HG03139 (cell line): ENCODE results near the gene ZNF407.
"Not testable (repeated sequence)": the region's sequence is repeated elsewhere in the genome, so short reads cannot be mapped to it uniquely, and the experiment has no call there.

Experiments
- ATAC-seq: cut with Tn5 transposase; IDR thresholded peaks from one replicate; pipeline ENCODE4 v1.9.1; 2021; ENCODE audit not compliant: unreplicated experiment

Gene ZNF407

DNA sequence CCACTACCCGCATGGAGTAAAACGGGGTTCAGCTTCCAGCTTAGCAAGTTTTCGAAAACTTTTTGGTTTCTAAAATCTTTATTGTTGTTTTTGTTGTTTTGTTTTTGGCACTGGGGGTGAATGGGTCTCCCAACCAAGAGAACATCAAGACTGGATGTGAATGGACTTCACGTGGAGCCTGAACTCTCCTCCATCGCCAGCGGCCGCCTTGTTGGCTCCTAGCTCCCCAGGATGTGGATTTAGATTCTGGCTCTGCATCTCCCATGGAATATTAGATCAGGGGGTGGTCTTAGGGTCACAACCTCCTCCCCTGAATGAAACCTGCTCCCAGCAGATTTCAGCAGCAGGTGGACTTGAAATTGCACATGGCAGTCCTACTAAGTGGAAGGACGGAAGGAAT is 488.0 kb downstream of the ZNF407 start:
- not testable (repeated sequence) for ATAC-seq

DNA sequence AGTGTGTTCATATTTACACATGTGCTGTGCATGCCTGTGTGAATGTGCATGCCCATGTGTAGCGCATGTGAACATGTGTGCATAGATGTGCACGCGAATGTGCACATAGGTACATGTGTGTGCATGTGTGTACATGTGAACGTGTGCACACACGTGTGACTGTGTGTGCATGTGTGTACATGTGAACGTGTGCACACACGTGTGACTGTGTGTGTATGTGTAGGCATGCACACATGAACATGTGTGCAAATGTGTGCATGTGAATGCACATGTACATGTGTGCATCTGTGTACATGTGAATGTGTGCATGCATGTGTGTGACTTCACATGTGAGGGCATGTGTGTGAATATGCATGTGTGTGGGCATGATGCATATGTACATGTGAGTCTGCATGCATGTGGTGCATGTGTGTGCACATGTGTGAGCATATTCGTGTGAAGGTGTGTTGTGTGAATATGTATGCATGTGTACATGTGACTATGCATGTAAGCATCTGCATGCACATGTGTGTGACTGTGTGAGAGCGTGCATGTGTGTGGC is 488.9 kb downstream of the ZNF407 start:
- ATAC-seq: no peak

DNA sequence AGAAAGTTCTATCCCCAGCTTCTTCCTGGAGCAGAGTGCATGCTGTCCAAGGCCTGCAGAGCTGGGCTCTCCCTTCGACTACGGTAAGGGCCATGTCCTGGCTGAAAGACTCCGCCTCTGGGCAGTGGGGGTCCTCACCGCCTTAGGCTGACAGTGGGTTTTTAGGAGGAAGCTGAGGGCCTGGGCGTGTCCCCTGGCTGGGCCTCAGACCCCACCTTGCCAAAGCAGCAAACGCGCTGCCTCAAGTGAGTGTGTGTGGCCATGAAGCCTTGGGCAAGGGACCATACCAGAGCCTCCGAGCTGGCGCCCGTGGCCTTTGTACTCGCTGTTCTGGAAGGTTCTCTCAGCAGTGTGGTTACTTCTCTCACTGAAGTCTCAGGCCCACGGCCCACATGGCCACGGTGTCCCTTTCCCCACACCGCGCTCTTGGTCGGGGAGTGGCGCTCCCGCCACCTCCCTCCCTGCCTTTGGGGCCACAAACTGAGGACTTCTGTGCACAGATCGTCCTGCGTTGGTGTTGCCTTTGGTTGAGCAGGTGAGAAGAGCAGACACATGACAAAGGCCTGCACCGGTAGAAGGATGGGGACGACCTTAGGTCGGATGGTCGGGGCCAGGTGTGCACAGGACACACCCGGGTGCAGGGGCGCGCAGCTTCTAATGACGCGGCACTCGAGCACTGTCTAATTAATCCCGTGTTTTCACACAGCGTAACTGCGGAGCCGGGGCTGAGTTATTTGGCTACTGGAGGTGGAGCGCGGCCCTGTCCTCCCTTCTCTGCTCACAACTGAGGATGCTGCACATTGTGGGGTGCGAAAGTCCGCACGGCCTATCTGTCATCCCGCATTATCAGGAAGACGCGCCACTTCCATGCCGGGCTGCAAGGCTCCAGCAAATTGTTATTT is 489.7 kb downstream of the ZNF407 start:
- ATAC-seq: no peak

DNA sequence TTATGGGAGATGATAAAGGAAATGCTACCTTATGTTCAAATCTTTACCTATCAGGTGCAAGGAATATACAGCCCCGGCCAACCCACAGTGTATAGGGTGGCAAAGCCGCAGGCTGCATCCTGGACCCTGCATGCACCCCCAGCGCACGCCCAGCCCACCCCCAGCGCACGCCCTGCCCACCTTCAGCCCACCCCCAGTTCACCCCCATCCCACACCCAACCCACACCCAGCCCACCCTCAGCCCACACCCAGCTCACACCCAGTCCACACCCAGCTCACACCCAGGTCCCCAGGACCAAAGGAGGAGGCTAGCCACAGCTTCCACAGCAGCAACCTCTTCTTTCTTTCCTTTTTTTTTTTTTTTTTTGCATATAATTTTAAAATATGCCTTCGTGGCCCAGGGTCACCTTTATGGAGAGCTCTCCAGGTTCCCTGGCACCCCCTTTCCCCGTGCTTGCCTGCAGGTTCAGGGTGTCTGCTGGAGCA is 490.4 kb downstream of the ZNF407 start:
- no peak for ATAC-seq

DNA sequence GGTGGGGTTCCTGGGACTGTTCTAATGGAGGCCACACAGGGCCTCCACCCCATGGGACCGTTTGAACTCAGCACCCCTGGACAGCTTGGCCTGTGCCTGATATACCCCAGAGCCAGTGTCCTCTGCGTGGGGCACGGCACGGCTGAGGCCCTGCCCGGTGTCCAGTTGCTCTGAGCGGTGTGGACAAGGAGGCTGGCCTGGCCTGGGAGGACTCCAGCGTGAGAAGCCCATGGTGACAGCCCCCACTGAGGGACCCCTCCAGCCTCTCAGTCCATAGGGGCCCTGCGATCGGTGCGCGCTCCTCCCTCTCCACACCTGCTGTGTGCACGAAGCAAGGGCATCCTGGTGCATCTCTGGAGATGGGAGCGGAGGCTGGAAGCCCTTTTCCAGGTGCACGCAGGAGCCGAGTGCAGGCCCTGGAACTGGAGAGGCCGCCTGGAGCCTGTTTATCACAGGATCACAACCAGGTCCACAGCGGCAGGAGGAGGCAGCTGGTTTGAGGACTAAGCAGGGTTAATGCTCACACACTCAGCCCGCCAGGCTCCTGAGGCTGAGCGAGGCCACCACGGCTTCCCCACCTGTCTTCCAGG is 491.0 kb downstream of the ZNF407 start:
- no peak for ATAC-seq

DNA sequence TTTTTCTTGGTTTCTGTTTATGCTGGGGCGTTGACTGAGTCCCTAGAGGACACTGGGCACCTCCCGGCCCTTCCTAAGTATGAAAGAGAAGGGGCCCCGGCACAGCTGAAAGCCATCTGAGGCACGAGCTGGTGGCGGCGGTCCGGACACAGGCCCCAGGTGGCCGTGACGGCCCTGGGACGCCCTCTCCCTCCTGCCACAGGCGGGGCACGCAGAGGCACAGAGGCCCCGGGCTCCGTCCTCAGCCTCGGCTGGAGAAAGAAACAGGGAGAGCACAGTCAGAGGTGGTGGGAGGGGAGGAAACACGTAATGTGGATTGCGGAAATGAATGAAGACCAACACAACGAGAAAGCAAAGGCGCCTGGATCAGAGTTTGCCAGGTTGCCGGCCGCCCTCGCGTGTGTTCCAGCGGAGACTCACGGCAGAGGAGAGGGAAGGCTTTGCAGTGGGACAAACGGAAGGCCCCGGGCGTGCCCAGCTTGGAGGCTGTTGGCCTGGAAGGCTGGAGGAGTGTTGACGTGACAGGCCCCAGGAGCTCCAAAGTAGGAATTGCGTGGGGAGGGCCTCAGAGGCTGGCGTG is 492.2 kb downstream of the ZNF407 start:
- ATAC-seq: no peak

DNA sequence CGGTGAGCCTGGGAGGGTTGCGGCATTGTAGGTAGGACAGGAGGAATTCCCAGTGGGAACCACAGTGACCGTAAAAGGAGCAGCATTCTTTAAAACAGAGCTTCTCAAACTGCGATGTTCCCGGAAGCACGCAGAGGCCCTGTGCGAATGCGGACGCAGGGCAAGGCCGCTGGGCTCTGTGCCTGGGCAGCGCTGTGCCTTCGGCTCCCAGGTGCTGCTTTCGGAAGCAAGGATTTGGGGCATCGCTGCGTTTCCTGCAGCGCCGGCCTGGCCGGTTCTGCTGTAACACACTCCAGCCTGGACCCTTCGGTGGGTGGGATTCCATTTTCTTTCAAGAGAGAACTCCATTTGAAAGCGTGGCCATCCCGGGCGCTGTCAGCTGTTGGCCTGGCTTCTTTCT is 492.7 kb downstream of the ZNF407 start:
- ATAC-seq: no peak

DNA sequence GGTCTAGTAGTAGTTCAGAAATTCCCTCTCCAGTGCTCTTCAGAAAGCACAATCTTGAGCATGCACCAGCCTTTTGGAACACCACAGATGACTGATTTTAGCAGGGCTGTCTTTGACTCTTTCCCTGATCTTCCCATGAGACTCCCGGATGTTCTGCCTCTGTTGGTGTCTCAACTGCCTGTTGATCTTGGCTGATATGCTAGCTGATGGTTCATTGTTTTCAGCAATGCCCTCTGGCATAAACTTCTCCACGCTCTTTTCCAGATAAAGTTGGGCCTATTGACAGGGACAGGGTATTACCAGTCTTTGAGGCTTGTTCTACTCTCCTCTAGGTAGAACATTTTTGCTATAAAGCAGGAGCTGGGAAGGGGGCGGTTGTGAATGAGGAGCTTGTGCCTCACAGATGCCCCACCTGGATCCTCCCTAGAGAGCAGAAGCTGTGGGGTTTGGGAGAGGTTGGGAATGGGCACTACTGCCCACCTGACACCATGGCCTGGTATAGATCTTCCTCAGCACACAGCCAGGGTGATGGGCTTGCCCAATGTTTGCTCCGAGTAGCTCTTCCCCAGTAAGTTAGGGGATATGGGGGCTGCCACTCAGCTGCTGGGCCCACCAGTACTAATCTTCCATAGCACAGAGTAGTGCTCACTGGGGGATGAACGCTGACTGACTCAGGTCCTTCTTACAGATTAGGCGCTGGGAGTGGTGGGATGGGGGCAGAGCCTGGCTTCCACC is 500.0 kb downstream of the ZNF407 start:
- ATAC-seq: no peak

DNA sequence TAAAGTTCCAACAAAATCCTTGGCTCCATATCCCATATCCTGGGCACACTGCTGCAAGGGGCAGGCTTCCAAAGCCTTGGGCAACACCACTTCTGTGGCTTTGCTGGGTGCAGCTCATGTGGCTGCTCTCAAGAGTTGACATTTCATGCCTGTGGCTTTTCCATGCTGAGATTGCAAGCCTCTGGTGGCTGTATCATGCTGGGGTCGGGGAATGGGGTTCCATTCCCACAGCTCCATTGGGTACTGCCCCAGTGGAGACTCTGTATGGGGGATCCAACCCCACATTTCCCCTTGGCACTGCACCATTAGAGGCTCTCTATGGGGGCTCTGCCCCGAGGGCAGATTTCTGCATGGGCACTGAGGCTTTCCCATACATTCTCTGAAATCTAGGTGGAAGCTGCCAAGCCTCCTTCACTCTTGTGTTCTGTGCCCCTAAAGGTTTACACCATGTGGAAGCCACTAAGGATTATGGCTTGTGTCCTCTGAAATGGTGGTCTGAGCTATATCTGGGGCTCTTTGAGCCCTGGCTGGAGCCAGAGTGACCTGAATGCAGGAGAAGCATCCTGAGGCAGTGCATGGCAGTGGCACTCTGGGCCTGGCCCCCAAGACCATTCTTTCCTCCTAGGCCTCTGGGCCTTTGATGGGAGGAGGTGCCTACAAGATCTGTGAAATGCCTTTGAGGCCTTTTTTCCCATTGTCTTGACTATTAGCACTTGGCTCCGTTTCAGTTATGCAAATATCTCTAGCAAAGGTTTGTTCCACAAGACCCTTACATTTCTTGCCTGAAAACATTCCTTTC is 503.4 kb downstream of the ZNF407 start:
- no peak for ATAC-seq

DNA sequence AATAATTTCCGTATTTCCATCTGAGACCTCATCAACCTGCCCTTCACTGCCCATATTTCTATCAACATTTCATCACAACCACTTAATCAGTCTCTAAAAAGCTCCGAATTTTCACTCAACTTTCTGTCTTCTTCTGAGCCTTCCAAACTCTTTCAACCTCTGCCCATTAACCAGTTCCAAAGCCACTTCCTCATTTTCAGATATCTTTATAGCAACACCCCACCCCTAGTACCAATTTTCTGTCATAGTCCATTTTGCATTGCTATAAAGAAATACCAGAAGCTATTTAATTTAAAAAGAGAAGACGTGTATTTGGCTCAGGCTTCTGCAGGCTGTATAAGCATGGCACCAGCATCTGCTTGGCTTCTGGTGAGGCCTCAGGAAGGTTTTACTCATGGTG is 504.2 kb downstream of the ZNF407 start:
- no peak for ATAC-seq

DNA sequence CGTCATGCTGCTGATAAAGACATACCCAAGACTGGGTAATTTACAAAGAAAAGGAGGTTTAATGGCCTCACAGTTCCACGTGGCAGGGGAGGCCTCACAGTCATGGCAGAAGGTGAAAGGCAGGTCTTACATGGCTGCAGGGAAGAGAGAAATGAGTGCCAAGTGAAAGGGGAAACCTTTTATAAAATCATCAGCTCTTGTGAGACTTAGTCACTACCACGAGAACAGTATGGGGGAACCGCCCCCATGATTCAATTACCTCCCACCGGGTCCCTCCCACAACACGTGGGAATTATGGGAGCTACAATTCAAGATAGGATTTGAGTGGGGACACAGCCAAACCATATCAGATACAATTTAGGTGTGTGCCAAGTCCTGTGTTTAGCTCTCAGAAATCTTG is 506.4 kb downstream of the ZNF407 start:
- not testable (repeated sequence) for ATAC-seq

DNA sequence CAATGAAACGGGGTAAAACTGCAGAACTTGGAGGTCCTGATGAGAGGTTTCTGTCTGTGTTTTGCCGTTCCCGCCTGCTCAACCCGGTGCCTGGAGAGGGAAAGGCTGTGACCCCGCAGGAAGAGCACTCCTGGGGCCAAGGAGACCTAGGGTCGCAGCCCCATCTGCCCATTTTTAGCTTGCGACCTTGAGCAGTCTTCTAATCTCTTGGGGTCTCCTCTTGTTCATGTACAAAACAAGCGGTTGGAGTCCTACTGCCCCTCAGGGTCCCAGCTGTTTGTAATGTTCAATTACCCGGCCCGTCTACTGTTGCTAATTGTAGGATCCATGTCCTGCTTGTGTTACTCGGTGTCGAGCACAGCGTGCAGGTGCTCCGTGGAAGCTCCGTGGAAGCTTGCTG is 506.8 kb downstream of the ZNF407 start:
- no peak for ATAC-seq

DNA sequence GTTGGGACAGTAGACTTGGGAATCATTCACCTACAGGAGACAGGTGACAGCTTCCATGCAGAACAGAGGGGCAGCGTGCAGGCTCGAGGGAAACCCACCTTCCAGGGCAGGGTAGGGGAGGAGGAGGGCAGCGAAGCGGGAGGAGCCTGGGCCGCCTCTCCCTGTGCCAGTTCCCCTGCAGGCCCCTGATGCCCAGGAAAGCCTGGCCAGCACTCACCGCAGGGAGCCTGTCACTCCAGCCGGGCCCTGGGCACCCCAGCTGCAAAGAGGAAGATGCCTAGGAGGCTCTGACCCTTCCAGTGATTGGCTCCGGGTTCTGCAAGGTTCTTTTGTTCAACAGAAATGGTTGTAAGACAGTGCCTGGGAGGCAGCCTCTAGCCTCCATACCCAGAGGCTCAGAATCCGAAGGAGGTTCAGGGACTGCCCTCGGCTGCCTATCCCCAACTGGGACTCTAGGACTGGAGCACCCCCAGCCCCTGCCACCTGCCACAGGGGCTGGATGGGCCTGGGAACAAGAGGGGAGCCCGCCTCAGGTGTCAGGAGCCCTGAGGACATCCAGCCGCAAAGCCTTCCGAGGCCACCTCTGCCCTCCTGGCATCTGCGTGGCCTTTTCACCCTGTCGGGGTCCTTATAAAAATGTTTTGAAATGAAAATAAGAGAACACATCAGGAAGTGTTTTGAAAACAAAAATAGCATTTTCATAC is 508.0 kb downstream of the ZNF407 start:
- ATAC-seq: no peak

DNA sequence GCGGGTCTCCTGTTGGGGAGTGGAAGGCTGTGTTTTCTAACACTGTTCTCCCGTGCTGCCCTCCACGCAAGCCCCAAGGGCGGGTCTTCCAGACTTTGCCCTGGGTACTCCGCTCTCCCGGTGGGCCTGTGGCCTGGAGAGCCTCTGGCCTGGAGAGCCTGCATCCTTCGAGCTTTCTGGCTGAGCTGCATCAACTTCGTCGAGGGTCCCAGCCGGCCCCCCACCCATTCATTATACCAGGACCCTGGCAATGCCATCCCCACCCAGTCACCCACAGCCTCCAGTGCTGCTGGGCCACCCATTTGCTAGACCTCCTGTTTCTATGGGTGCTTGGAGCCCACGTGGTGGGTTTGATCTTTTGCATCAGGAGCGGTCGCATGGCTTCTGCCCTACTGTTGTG is 509.1 kb downstream of the ZNF407 start:
- ATAC-seq: no peak

DNA sequence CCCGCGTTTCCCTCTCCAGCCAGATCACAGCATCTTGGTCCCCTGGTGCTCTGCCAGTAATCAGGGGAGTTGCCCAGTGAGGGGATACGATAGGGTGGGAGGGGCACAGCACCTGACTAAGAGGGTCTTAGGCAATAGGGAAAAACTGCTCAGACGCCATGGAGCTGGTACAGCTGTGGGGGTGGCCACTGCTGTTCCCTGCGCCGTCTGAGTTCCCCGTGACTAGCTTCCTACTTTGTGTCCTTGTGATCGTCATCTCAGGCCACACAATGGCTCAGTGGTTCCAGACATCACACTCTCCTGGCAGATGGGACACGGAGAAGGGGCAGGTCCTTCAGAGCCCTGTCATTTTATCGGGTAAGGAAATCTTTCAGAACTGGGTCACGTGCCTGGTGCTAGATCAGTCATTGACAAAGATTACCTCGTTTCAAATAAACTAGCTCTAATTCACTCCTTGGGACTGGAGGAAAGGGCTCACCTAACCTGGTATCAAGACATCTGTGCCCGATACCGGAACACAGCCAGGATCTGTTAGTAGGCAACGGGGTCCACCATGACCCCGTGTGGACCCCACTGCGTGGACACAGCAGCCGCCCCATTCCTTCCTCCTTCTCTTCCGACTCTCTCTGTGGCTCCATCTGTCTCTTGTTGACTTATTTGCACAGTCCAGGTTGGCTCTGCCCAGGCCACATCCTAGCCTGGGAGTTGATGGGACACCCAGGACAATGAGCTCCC is 509.7 kb downstream of the ZNF407 start:
- ATAC-seq: no peak

DNA sequence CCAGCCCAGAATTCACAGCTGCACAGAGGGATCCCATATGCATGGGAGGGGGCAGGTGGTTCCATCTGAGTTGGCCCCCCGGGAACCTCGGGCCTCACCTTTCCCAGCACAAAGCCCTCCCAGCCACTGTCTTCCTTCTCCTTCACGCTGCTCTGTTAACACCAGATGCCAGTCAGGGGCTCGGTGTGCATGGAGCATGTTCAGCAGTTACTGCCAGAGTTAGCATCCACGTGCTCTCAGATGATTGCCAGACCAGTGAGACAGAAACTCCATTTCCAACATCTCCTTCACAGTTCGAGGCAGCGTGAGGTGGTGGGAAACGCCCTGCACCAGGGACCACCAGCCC is 510.2 kb downstream of the ZNF407 start:
- ATAC-seq: no peak

DNA sequence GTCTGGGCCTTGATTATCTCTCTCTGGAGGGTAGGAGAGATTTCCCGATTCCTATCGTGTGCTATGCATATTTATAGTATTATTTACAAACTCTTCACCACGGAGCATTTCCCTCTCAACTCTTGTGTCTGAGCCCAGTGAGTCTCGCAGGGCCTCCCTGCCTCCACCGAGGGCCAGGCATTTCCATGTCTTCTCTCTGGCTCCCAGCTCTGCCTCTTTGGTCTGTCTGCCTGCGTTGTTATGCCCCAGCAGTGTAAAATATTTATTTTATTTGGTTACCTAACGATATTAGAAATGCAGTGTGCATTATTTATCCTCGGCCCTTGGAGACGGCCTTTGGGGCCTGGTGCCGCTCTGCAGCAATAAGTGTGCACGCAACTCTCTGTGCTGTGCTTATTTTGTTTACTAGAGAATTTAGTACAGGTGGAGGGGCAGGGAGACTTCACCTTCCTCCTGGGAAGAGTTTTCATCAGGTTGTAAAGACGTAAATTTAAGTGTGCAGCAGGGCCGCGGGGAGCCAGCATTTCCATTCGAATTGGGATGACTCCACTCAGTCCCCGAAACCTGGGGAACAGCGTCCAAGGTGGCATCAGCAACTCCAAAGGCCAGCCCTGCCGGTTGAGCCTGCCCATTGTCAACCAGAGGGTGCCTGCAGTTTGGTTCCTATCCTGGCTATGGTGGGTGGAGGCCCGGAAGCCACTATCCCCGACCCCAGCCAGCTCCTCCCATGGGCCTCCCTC is 511.1 kb downstream of the ZNF407 start:
- no peak for ATAC-seq

DNA sequence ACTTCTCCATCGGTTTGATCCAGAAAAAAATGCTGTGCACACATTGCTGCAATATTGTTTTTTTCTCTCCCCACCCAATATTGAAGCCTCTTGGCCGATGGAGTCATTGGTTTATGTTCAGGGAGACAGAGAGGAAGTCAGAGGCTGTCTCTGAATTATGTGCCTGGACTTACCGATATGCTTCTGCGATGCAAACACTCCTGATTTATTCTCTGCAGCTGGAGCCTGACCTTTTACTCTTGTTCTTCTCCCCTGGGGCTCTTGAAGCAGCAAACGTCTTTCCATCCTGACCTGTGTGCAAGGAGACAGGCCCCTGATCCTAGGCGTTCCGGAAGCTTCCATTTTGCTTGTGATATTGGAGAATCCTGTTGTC is 511.6 kb downstream of the ZNF407 start:
- ATAC-seq: no peak

DNA sequence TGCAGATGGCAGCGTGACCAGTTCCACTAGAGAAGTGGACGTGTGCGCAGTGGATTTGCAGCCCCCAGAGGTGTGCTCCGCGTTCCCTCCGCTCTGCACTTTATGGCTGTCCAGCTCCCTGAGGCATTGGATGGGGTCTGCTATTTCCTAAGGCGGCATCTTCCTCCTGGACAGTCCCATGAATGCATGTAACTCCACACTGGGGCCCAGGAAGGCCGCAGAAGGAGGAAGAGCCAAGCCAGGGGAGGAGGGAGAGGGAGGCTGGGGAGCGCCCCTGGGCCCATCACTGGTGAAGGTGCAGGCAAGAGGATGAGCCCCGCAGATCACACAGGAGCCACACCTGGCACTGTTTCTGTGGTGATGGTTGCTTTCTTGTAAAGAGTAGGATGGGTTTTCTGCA is 512.1 kb downstream of the ZNF407 start:
- no peak for ATAC-seq
